OCI-LY1 (cell line): ENCODE results near the gene CFAP210.

ENCODE experiments used
- CTCF ChIP-seq: fragments of 200-600 bp; sonication (generic), shearing (Covaris generic); IDR thresholded peaks from 2 replicates; pipeline ENCODE4 v1.5.1; 2017; ENCODE audit warnings: mild to moderate bottlenecking, antibody characterized with exemption, low read length, moderate library complexity, mixed read lengths
- EZH2 ChIP-seq: fragments of 200-600 bp; sonication (generic), shearing (Covaris generic); IDR thresholded peaks from 2 replicates; pipeline ENCODE4 v1.8.0; 2017; ENCODE audit warnings: borderline replicate concordance, mixed run types, mild to moderate bottlenecking, antibody characterized with exemption, low read length, moderate library complexity, mixed read lengths

GRCh38 chr2:169658877-169659276, 35.3 kb downstream of the CFAP210 start:
- TF ChIP-seq CTCF (no peak), EZH2 (no peak)
